Skin epidermis (tissue), 12 donors: Measurements from ENCODE around the gene SLC5A5.

ENCODE experiments used
- H3K27ac ChIP-seq, 21 experiments: fragments of 200-600 bp; sonication (generic) in 11 of 21; one replicate each; pipeline ENCODE4 v1.5.0; 2020; ENCODE audit warnings: mild to moderate bottlenecking in 3 of 21, inconsistent platforms in 2 of 21, moderate library complexity in 2 of 21
- H3K4me3 ChIP-seq, 7 experiments: fragments of 200-600 bp; sonication (generic) in 2 of 7; one replicate each; pipeline ENCODE4 v1.5.0; 2020; ENCODE audit warnings: inconsistent platforms in 2 of 7, mild to moderate bottlenecking in 2 of 7, moderate library complexity in 1 of 7

Gene SLC5A5

GRCh38 chr19:17843908-17844490 lies 27.7 kb upstream of the SLC5A5 start:
- no peak overlapping the region for H3K27ac ChIP-seq

GRCh38 chr19:17846146-17846545 lies 25.6 kb upstream of the SLC5A5 start:
- Histone ChIP-seq H3K4me3 (peak overlapping the region in 6 of 7 experiments; percentile 19 to 41 (median 37)), H3K27ac (peak overlapping the region in 13 of 21 experiments; percentile 80 to 99 (median 91))

More at GRCh38 chr19:17843908-17844490, 27.7 kb upstream of the SLC5A5 start:
- no peak overlapping the region for H3K4me3 ChIP-seq

- Histone ChIP-seq H3K4me3 (peak within 1 kb of the TSS; percentile 19 to 41 (median 38)), H3K27ac (peak within 1 kb of the TSS in 20 of 21 experiments; percentile 52 to 99 (median 88))
Measured at GRCh38 chr19:17847538-17848366, 24.0 kb upstream of the SLC5A5 start, which contains the start of gene JAK3. Gene JAK3, minus strand, starts transcription at chr19:17847982. Its CDS starts 3,565 bp downstream, at chr19:17844417.

GRCh38 chr19:17848595-17849292 lies 23.0 kb upstream of the SLC5A5 start:
- H3K27ac ChIP-seq, result peak overlapping the region in 20 of 21 experiments; percentile 25 to 99 (median 88)
- H3K4me3 ChIP-seq, result no peak overlapping the region

- Histone ChIP-seq H3K27ac (no peak overlapping the region), H3K4me3 (no peak overlapping the region)
Measured at GRCh38 chr19:17854061-17854460, 17.7 kb upstream of the SLC5A5 start.

- Histone ChIP-seq H3K4me3 (no peak overlapping the region), H3K27ac (no peak overlapping the region)
Measured at GRCh38 chr19:17855280-17856152, 16.2 kb upstream of the SLC5A5 start.

GRCh38 chr19:17859533-17860330 lies 12.0 kb upstream of the SLC5A5 start, which contains the start of gene RPL18A:
Gene RPL18A, plus strand, starts transcription at chr19:17859910. Its CDS starts 47 bp downstream, at chr19:17859957.
- peak within 1 kb of the TSS; percentile 77 to 98 (median 95) for H3K4me3 ChIP-seq

GRCh38 chr19:17860331-17860992 lies 11.3 kb upstream of the SLC5A5 start:
- Histone ChIP-seq H3K4me3 (peak overlapping the region; percentile 77 to 98 (median 95)), H3K27ac (peak overlapping the region; percentile 49 to 98 (median 95))

More at GRCh38 chr19:17859533-17860330, 12.0 kb upstream of the SLC5A5 start, which contains the start of gene RPL18A:
- H3K27ac ChIP-seq, result peak within 1 kb of the TSS; percentile 49 to 98 (median 95)

- peak overlapping the region; percentile 77 to 98 (median 95) for H3K4me3 ChIP-seq
- peak overlapping the region in 17 of 21 experiments; percentile 27 to 98 (median 95) for H3K27ac ChIP-seq
Measured at GRCh38 chr19:17860993-17861360, 10.8 kb upstream of the SLC5A5 start.

GRCh38 chr19:17861542-17862402 lies 10.0 kb upstream of the SLC5A5 start:
- H3K27ac ChIP-seq, result peak overlapping the region in 5 of 21 experiments; percentile 94 to 98 (median 97)
- peak overlapping the region in 6 of 7 experiments; percentile 77 to 98 (median 96) for H3K4me3 ChIP-seq

- peak overlapping the region in 3 of 21 experiments; percentile 11 to 97 (median 64) for H3K27ac ChIP-seq
Measured at GRCh38 chr19:17862711-17863519, 8.8 kb upstream of the SLC5A5 start.

GRCh38 chr19:17863520-17864182 lies 8.1 kb upstream of the SLC5A5 start:
- Histone ChIP-seq H3K27ac (peak overlapping the region in 5 of 21 experiments; percentile 18 to 64 (median 47)), H3K4me3 (no peak overlapping the region)

More at GRCh38 chr19:17862711-17863519, 8.8 kb upstream of the SLC5A5 start:
- no peak overlapping the region for H3K4me3 ChIP-seq

- no peak overlapping the region for H3K27ac ChIP-seq
- no peak overlapping the region for H3K4me3 ChIP-seq
Measured at GRCh38 chr19:17865364-17866311, 6.1 kb upstream of the SLC5A5 start.

GRCh38 chr19:17866312-17866963 lies 5.3 kb upstream of the SLC5A5 start:
- H3K27ac ChIP-seq, result no peak overlapping the region

More at GRCh38 chr19:17866312-17866963, 5.3 kb upstream of the SLC5A5 start:
- no peak overlapping the region for H3K4me3 ChIP-seq
